ENCODE measurements around the gene RFC5. TPM values are rescaled to one million over a fixed set of nuclear protein-coding genes. Genes with fewer than 3 reads are reported as not detected.

RFC5 gene
- total RNA-seq, 1 donor from 2014 or later = 10.1 TPM

- TF ChIP-seq CTCF (IDR thresholded peaks at IDR 0.05; ENCODE audit: insufficient read depth, low read length, poor library complexity, severe bottlenecking) = no peak
- Histone ChIP-seq H3K4me3 (ENCODE audit: low read depth, low read length) (no peak overlapping the region), H3K27me3 (ENCODE audit: control insufficient read depth, insufficient read depth, low read length) (no peaks in the 10 kb centered on the region), H3K36me3 (ENCODE audit: control insufficient read depth, insufficient read depth, low read length) (peaks cover 10% of the 10 kb centered on the region)
- no peak for DNase-seq (ENCODE audit: low read depth)
Observed at GRCh38 chr12:118036672-118037411, 20.3 kb downstream of the RFC5 start.

- no peak for TF ChIP-seq CTCF (IDR thresholded peaks at IDR 0.05; ENCODE audit: insufficient read depth, low read length, poor library complexity, severe bottlenecking)
- Histone ChIP-seq H3K4me3 (ENCODE audit: low read depth, low read length) (no peak overlapping the region), H3K27me3 (ENCODE audit: control insufficient read depth, insufficient read depth, low read length) (no peaks in the 10 kb centered on the region), H3K36me3 (ENCODE audit: control insufficient read depth, insufficient read depth, low read length) (peaks cover 12% of the 10 kb centered on the region)
- DNase-seq (ENCODE audit: low read depth) = no peak
Observed at GRCh38 chr12:118038137-118038536, 21.6 kb downstream of the RFC5 start.

- no peak for TF ChIP-seq CTCF (IDR thresholded peaks at IDR 0.05; ENCODE audit: insufficient read depth, low read length, poor library complexity, severe bottlenecking)
- no peaks in the 10 kb centered on the region for H3K27me3 ChIP-seq (ENCODE audit: control insufficient read depth, insufficient read depth, low read length)
- H3K4me3 ChIP-seq (ENCODE audit: low read depth, low read length) = no peak overlapping the region
- DNase-seq (ENCODE audit: low read depth) = no peak
- peaks cover 6% of the 10 kb centered on the region for H3K36me3 ChIP-seq (ENCODE audit: control insufficient read depth, insufficient read depth, low read length)
Observed at GRCh38 chr12:118042091-118042490, 25.6 kb downstream of the RFC5 start.

GRCh38 chr12:118044075-118044474, 27.6 kb downstream of the RFC5 start:
- H3K36me3 ChIP-seq (ENCODE audit: control insufficient read depth, insufficient read depth, low read length) = peaks cover 6% of the 10 kb centered on the region

DNA sequence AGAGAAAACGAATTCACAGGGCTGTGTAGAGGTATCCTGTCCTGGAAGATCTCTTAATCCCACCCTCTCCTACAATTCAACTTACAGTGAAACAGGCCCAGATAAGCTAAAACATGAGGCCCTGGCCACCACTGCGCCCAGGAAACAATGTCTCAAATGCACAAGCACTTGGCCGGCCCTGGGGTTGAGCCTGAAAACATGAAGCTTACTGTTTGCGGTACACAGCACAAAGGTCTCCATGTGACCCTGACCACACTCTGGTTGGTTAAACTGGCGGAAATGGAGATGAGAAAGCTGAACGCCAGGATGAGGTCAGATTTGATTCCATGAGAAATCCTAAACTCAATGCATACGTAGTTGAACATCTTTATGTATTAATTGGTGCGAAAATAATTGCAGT, 28.1 kb downstream of the RFC5 start:
- no peak overlapping the region for H3K4me3 ChIP-seq (ENCODE audit: low read depth, low read length)
- H3K27me3 ChIP-seq (ENCODE audit: control insufficient read depth, insufficient read depth, low read length) = no peaks in the 10 kb centered on the region
- DNase-seq (ENCODE audit: low read depth) = no peak
- TF ChIP-seq CTCF (IDR thresholded peaks at IDR 0.05; ENCODE audit: insufficient read depth, low read length, poor library complexity, severe bottlenecking) = no peak
- H3K36me3 ChIP-seq (ENCODE audit: control insufficient read depth, insufficient read depth, low read length) = peaks cover 6% of the 10 kb centered on the region

More at GRCh38 chr12:118044075-118044474, 27.6 kb downstream of the RFC5 start:
- H3K4me3 ChIP-seq (ENCODE audit: low read depth, low read length) = no peak overlapping the region
- DNase-seq (ENCODE audit: low read depth) = no peak
- no peaks in the 10 kb centered on the region for H3K27me3 ChIP-seq (ENCODE audit: control insufficient read depth, insufficient read depth, low read length)
- TF ChIP-seq CTCF (IDR thresholded peaks at IDR 0.05; ENCODE audit: insufficient read depth, low read length, poor library complexity, severe bottlenecking) = no peak

DNA sequence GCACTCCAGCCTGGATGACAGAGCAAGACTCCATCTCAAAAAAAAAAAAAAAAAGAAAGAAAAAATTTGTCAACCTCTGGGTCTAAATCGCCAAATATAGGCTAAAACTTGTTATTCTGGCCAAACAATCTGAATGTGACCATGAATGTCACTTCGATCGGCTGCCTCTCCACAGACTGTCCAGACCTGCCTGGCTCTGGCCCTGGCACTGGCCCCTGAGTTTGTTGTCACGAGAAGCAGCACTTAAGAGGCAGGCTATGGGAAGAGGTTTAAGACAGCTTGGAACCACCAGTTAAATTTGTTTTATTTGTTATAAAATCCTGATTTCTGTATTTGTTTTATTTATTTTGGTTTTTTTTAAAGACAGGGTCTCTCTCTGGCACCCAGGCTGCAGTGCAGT, 29.9 kb downstream of the RFC5 start:
- H3K36me3 ChIP-seq (ENCODE audit: control insufficient read depth, insufficient read depth, low read length) = peaks cover 4% of the 10 kb centered on the region
- no peak overlapping the region for H3K4me3 ChIP-seq (ENCODE audit: low read depth, low read length)
- no peak for TF ChIP-seq CTCF (IDR thresholded peaks at IDR 0.05; ENCODE audit: insufficient read depth, low read length, poor library complexity, severe bottlenecking)
- DNase-seq (ENCODE audit: low read depth) = no peak
- H3K27me3 ChIP-seq (ENCODE audit: control insufficient read depth, insufficient read depth, low read length) = no peaks in the 10 kb centered on the region
